Astrocyte (in vitro differentiated cells and primary cell): ENCODE measurements around the gene SERPINA5.

Experiments
- EZH2 ChIP-seq: IDR thresholded peaks from 2 replicates; pipeline ENCODE4 v1.6.1; 2012; ENCODE audit warnings: mild to moderate bottlenecking, low read length, inconsistent platforms; ENCODE audit not compliant: insufficient read depth
- TF ChIP-seq, protein P1 (sequence below): IDR thresholded peaks from 2 replicates; pipeline ENCODE4 v1.5.1; 2011; ENCODE audit warnings: low read depth, mild to moderate bottlenecking, inconsistent platforms, low read length, moderate library complexity; ENCODE audit not compliant: insufficient read depth

DNA sequence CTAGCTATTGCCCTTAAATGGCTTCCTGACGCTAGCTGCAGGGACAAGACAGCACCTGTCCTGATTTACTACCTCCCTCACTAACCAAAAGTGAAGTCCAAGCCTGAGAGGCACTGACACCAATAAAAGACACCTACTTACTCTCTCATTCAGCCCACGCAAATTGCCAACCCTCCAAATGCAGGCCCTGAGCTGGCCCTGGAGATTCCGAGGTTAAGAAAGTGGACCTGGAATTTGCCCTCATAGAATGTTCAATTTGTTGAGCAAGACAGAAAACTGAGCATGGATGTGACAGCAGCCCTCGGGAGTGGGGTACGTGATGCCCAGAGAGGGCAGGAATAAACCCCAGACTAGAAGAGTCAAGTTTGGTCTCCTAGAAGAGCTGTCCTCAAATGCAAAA lies 47.4 kb downstream of the SERPINA5 start:
- TF ChIP-seq, protein P1, sequence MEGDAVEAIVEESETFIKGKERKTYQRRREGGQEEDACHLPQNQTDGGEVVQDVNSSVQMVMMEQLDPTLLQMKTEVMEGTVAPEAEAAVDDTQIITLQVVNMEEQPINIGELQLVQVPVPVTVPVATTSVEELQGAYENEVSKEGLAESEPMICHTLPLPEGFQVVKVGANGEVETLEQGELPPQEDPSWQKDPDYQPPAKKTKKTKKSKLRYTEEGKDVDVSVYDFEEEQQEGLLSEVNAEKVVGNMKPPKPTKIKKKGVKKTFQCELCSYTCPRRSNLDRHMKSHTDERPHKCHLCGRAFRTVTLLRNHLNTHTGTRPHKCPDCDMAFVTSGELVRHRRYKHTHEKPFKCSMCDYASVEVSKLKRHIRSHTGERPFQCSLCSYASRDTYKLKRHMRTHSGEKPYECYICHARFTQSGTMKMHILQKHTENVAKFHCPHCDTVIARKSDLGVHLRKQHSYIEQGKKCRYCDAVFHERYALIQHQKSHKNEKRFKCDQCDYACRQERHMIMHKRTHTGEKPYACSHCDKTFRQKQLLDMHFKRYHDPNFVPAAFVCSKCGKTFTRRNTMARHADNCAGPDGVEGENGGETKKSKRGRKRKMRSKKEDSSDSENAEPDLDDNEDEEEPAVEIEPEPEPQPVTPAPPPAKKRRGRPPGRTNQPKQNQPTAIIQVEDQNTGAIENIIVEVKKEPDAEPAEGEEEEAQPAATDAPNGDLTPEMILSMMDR: no peak
- TF ChIP-seq EZH2: no peak
